ENCODE results near the gene NMRK2.
"Not testable (repeated sequence)": the region's sequence is repeated elsewhere in the genome, so short reads cannot be mapped to it uniquely, and the experiment has no call there.

Gene NMRK2

GRCh38 chr19:3964256-3965194 is 31.7 kb downstream of the NMRK2 start:
- DNase-seq (ENCODE audit: low spot score), result no peak

GRCh38 chr19:3966051-3967017 is 33.5 kb downstream of the NMRK2 start:
- DNase-seq (ENCODE audit: low spot score), result no peak

GRCh38 chr19:3967983-3968382 is 35.1 kb downstream of the NMRK2 start:
- DNase-seq (ENCODE audit: low spot score), result not testable (repeated sequence)

DNA sequence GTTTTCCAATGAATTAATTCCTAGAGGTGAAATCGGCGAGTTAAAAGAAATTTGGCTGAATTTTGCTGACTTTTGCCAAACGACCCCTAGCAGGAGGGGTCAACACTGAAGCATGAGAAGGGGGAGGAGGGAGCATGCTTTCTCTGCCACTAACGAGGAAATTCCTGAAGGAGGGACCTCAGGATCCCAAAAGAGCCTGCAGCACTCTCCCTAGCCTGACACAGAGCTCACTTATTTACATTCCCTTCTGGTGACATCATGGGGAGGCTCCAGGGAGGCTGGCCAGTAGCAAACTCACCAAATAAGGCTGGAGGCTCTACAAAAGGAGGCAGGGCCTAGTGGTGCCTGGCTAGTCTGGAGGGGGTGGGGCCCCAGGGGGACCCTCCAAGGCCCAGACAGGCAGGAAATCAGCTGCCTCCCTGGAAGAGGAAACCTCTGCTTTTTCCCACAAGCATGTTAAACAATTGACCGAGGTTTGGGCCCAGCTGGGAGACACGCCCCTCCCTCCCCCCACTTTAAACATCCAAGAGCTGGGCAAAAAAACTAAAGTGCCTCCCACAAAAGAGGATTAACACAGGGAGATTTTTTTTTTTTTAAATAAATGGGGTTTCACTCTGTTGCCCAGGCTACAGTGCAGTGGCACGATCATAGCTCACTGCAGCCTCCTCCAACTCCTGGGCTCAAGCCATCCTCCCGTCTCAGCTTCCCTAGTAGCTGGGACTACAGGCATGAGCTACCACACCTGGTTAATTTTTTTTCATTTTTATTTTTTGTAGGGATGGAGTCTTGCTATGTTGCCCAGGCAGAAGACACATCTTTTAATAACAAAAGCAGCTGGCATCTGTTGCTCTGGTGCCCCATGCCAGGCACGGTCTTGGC is 35.9 kb downstream of the NMRK2 start:
- peak; percentile 40 for DNase-seq (ENCODE audit: low spot score)

DNA sequence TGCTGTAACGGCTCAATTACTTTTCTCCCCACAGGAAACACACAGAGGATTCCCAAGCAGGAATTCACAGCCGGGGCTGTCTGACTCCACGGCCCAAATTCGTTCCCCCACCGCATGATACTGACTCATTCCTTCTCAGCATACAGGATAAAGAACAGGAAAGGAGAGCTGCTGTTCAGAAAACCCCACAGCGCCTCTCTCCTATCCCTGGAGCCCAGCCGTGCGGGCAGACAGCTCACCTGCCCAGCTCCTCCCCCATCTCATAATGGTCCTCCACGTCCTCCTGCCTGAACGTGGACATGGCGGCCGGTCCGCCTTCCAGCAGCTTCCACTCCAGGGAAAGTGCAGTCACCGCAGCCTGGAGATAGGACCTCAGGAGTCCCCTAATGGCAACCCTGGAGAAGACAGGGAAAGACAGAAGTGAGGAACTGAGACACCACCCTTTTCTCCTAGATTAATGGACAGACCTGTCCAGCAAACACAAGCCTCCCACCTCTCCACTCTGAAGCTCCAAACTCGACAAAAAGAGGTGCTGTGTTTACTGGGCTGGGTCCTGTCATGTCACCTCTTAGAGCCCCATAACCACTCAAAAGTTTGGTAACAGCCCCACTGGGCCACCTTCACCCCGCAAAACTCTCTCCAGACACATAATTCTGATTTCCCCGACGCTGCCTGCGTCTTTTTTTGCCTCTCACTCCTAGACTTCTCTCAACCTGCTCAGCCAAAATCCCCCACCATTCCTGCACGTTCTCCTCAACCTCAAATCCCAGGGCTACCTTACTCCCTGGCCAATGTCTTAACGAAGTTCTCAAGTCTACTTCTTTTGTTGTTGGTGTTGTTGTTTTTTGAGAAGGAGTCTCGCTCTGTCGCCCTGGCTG is 36.8 kb downstream of the NMRK2 start:
- peak; percentile 34 for DNase-seq (ENCODE audit: low spot score)

- DNase-seq (ENCODE audit: low spot score), result no peak
Measured at GRCh38 chr19:3970313-3970807, 37.5 kb downstream of the NMRK2 start.

GRCh38 chr19:3970808-3971598 is 38.1 kb downstream of the NMRK2 start, which contains the start of gene DAPK3:
DAPK3 (minus strand) TSS chr19:3971099; CDS start chr19:3969735, 1,364 bp downstream.
- DNase-seq (ENCODE audit: low spot score), result peak; percentile 97

GRCh38 chr19:3975144-3975543 is 42.3 kb downstream of the NMRK2 start:
- DNase-seq (ENCODE audit: low spot score), result peak; percentile 50

GRCh38 chr19:3975637-3976087 is 42.8 kb downstream of the NMRK2 start:
- peak; percentile 54 for DNase-seq (ENCODE audit: low spot score)

DNA sequence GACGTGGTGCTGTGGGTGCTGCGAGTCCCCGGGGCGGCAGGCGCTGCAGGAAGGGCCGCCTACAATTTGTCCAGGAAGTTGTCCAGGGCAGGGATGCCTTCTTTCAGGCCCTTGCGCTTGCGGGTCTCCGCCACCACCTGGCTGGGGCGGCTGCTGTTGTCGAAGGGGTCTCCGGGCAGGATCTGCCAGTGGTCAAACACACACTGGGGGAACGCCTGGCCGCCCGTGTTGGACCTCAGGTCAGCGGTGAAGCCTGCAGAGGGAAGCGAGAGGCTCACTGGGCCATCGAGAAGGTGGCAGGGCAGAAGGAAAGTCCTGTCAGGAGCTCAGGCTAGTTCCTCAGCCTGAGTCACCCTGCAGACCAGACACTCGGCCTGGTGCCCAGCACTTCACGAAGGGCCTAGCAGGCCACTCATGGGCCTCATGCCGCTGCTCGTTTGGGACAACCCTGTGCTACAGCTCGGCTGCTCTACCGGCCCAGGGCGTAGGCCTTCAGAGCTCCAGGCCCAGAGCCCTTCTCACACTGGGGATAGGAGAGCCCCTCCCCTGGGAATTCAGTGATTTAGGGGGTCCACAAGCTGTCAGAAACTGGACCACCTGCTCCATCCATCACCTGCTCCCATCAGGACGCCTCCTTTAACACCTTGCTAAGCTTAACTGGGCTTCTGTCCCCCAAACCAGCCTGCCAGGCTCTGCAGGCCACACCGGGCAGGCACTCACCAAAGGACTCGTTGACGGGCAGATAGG is 43.8 kb downstream of the NMRK2 start:
- DNase-seq (ENCODE audit: low spot score), result peak; percentile 49

DNA sequence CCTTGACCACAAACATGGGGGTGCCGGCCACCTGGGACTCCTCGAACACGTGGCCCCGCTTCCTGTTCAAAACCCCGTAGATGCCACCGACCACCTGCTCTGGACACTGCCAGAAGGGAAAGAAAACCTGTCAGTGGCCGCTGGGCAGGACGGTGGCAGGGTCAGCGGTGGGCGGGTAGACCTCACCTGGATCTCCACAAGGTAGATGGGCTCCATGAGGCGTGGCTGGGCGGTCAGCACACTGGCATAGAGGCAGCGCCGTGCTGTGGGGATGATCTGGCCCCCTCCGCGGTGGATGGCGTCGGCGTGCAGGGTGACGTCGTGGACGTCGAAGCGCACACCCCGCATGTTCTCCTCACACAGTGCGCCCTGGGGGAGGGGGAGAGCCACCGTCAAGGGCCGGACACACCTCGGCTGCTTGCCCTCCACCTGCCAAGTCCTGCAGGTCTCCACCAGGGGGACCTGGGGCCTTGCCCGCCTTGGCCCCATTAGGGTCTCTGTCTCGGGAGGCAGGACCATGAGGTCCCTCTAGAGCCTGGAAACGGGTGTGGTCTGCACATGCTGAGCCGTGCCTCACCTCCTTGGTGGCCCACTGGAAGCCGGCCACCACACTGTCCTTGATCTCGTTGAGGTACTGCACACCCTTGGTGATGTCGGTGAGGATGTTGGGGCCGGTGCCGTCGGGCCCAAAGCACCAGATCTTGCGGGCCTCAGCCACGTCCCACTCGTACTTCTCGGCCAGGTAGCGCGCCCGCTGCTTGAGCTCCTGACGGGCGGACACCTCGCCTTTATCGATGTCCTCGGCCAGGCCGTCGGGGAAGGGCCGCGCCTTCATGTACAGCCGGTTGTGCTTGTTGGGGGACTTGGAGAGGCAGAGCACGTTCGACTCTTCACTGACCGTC is 44.6 kb downstream of the NMRK2 start:
- DNase-seq (ENCODE audit: low spot score), result peak; percentile 59

- no peak for DNase-seq (ENCODE audit: low spot score)
Measured at GRCh38 chr19:3978145-3978544, 45.3 kb downstream of the NMRK2 start.

DNA sequence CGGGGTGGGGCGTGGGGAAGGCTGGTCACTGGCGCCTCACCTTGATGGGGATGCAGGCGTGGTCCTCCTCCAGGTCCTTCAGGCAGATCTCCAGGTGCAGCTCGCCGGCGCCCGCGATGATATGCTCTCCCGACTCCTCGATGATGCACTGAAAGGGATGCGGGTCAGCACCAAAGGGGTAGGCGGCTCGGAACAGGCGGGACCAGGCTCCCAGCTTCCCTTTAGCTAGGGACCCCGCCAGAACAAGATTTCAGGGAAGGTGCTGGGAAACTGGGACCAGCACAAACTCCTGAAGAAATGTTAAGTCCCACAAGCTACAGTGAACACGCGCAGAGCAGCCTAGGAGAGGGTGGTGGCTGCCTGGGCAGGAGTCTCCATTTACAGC is 46.4 kb downstream of the NMRK2 start:
- peak; percentile 48 for DNase-seq (ENCODE audit: low spot score)

- DNase-seq (ENCODE audit: low spot score), result peak; percentile 40
Measured at GRCh38 chr19:3979674-3980352, 46.9 kb downstream of the NMRK2 start.

DNA sequence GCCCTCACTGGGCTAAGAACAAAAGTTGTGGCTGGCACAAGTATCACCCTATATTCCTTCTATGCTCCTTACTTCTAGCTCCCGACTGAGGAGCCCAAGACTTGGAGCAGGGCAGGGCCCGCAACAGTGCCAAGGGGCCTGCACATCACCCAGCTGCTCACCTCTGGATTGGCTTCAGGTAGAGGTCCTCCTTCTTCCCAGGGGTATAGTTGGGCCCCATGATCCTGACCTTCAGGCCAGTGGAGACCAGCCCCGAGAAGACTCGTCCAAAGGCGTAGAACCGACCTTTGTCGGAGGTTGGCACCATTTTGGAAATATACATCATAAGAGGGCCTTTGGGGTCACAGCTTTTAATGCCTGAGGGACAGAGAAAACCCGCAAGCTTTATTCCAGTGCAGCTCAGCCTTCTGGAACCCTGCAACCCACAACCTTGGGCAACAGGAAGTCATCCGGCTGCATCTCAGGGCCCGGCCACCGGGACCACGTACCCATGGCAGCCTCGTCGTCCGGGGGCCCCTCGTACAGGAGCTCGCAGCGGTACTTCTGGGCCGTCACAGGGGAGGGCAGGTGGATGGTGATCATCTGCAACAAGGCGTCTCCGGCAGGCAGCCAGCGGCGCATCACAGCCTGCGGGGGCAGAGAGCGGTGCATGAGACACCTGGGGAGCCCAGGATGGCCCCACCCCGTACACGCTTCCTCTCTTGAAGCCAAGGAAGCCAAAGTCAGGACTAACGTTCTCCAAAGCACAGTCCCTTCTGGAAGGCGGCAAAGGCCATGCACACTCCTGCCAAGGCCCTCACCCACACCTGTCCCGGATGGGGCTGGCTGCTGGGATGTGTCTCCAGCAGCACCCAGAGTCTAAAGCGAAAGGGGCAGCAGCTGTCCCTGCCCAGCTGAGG is 47.7 kb downstream of the NMRK2 start:
- DNase-seq (ENCODE audit: low spot score), result peak; percentile 33

- DNase-seq (ENCODE audit: low spot score), result no peak
Measured at GRCh38 chr19:3981373-3981735, 48.5 kb downstream of the NMRK2 start.
